Lung (tissue), 12 donors: Measurements from ENCODE around the gene NRCAM. TPM values are rescaled to one million over a fixed set of nuclear protein-coding genes. Genes with fewer than 3 reads are reported as not detected.

Experiments used
- ATAC-seq: fragments of 200-7000 bp; cut with Tn5 transposase; one replicate; pipeline ENCODE4 v1.9.1; 2020; ENCODE audit warnings: moderate number of reproducible peaks; ENCODE audit not compliant: insufficient read depth, low FRiP score
- DNase-seq, 3 donors: peaks; one replicate each; pipeline ENCODE4 v3.0.0-alpha.2; 2013 to 2017
- H3K27ac ChIP-seq, 2 donors: one replicate each; pipeline ENCODE4 v1.5.1; 2013; ENCODE audit warnings: mild to moderate bottlenecking in 2 of 2, moderate library complexity in 2 of 2, control low read depth in 1 of 2, inconsistent platforms in 1 of 2, low read depth in 1 of 2, low read length in 1 of 2
- H3K27me3 ChIP-seq, 3 donors: one replicate each; pipeline ENCODE4 v1.5.1; 2013; ENCODE audit warnings: low read length in 2 of 3; ENCODE audit not compliant: control insufficient read depth in 3 of 3, insufficient read depth in 3 of 3
- H3K36me3 ChIP-seq, 4 donors: one replicate each; pipeline ENCODE4 v1.5.1; 2013; ENCODE audit warnings: low read length in 4 of 4, mild to moderate bottlenecking in 1 of 4, moderate library complexity in 1 of 4; ENCODE audit not compliant: control insufficient read depth in 4 of 4, insufficient read depth in 4 of 4
- H3K4me1 ChIP-seq, 5 donors: one replicate each; pipeline ENCODE4 v1.5.1; 2013; ENCODE audit warnings: low read length in 5 of 5, mild to moderate bottlenecking in 2 of 5, moderate library complexity in 1 of 5; ENCODE audit not compliant: control insufficient read depth in 5 of 5, insufficient read depth in 5 of 5
- H3K4me3 ChIP-seq: one replicate; pipeline ENCODE4 v1.5.1; 2013; ENCODE audit warnings: mild to moderate bottlenecking, control low read depth, moderate library complexity
- H3K9ac ChIP-seq, 2 donors: one replicate each; pipeline ENCODE4 v1.5.1; 2013; ENCODE audit warnings: low read length in 2 of 2, control low read depth in 1 of 2; ENCODE audit not compliant: insufficient read depth in 1 of 2
- H3K9me3 ChIP-seq, 4 donors: one replicate each; pipeline ENCODE4 v1.5.1; 2013; ENCODE audit warnings: low read length in 3 of 4, mild to moderate bottlenecking in 1 of 4, moderate library complexity in 1 of 4; ENCODE audit not compliant: control insufficient read depth in 4 of 4, insufficient read depth in 3 of 4
- WGBS, 2 donors: extraction: QIAGEN DNeasy Blood & Tissue Kit; methylation state at CpG; one replicate each; pipeline ENCODE4 v1.1.7; 2013; 5-methylcytosine and 5-hydroxymethylcytosine counted together
- polyA plus RNA-seq, 2 donors: library from polyadenylated mRNA; stranded (reverse); fragments of 200-250 nt; gene quantifications; one replicate each; pipeline ENCODE4 v1.2.1, GENCODE V29; 2013
- total RNA-seq, 2 donors: library from RNA; depleted of rRNA in 1 of 2; stranded (reverse); fragments of >200 nt in 1 of 2; gene quantifications; one replicate each; pipeline ENCODE4 v1.2.1, GENCODE V29; 2014 to 2021
- TF ChIP-seq, protein P1 (sequence below): IDR thresholded peaks from 2 replicates; pipeline ENCODE4 v1.5.1; 2012; ENCODE audit warnings: mild to moderate bottlenecking; ENCODE audit errors: control extremely low read depth, extremely low read depth
- donor health status: control.
- donor health status: control.
- donor health status: Bipolar disorder and iron deficiency.
- donor health status: healthy.
- donor health status: DM: yes; HTN: yes; CAD: no.

Gene NRCAM
- total and polyA plus RNA-seq, 4 donors: 2.5 to 32.4 (median 11.0) TPM

DNA sequence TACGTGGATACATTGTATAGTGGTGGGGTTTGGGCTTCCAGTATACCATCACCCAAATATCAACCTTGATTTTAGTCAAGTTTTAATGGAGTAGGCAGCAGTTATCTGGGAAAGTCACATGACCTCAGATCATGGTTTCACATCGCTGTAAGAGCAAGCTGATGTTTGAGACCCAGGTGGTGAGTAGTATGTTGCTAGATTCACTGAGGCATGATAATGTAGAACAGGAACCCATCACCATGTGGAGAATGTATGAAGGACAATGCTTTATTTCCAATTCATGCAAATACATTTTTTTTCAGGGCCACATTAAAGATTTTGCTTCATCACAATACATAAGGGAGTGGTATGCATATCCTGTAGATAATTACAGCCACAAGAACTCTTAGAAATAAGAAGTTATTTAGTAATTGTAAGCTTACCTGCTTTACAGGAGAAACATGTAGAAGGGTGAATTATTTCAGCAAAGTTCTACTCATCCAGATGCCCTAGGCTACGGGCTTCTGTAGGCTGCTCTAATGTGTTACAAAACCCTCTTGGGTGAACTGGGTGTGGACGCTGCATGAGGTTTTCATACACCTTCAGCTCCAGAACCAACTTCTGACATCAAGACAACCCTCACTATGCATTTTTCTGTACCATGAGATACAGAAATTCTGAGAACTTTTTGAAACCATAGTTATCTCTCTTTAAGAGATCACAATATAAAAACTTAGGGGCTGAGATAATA is 298.5 kb downstream of the NRCAM start:
- Histone ChIP-seq H3K9ac (no peak overlapping the region), H3K4me1 (no peaks in the 10 kb centered on the region), H3K27ac (no peak overlapping the region), H3K27me3 (no peaks in the 10 kb centered on the region), H3K4me3 (no peak overlapping the region), H3K36me3 (no peaks in the 10 kb centered on the region), H3K9me3 (no peaks in the 10 kb centered on the region)
- DNase-seq: no peak
- no peak for ATAC-seq
- TF ChIP-seq, protein P1, sequence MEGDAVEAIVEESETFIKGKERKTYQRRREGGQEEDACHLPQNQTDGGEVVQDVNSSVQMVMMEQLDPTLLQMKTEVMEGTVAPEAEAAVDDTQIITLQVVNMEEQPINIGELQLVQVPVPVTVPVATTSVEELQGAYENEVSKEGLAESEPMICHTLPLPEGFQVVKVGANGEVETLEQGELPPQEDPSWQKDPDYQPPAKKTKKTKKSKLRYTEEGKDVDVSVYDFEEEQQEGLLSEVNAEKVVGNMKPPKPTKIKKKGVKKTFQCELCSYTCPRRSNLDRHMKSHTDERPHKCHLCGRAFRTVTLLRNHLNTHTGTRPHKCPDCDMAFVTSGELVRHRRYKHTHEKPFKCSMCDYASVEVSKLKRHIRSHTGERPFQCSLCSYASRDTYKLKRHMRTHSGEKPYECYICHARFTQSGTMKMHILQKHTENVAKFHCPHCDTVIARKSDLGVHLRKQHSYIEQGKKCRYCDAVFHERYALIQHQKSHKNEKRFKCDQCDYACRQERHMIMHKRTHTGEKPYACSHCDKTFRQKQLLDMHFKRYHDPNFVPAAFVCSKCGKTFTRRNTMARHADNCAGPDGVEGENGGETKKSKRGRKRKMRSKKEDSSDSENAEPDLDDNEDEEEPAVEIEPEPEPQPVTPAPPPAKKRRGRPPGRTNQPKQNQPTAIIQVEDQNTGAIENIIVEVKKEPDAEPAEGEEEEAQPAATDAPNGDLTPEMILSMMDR: no peak
- WGBS, 2 donors: 94 to 96% methylated on average over 4 of the region's 4 CpGs

DNA sequence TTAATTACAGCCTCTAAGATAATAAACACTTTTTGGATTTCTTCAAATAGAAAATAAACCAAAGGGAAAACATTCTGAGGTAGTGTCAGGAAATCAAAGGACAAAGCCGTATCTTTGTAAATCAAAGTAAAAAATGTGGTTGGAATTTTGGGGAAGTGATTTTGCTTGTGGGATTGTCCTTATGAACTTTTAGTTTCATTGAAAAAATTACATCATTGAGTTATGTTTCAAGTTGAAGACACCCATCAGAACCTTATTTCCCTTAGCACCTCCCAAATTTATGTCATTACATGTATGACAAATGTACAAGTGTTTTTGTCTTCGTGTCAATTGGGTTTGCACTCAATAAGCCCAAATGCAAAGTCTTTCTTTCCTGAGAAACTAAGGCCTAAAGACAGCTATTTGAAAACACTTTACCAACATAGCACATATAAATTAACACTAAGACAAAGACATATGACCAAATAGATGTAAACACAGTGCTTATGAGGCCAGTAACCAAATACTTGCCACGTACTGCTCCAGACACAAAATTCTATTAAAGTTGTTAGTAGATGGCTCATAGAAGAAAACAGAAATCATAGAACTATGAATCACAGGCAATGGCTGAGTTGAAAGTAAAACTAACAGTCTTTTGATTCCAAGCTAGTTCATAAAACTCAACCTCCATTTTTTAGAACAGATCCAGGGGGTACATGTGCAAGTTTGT is 299.2 kb downstream of the NRCAM start:
- no peak overlapping the region for H3K9ac ChIP-seq
- DNase-seq (no peak), ATAC-seq (no peak)
- H3K9me3 ChIP-seq: no peaks in the 10 kb centered on the region
- no peaks in the 10 kb centered on the region for H3K36me3 ChIP-seq
- no peaks in the 10 kb centered on the region for H3K27me3 ChIP-seq
- no peak overlapping the region for H3K4me3 ChIP-seq
- TF ChIP-seq, protein P1: no peak
- H3K27ac ChIP-seq: no peak overlapping the region
- H3K4me1 ChIP-seq: no peaks in the 10 kb centered on the region
- WGBS, 2 donors: 68 to 77% methylated on average over 3 of the region's 3 CpGs

DNA sequence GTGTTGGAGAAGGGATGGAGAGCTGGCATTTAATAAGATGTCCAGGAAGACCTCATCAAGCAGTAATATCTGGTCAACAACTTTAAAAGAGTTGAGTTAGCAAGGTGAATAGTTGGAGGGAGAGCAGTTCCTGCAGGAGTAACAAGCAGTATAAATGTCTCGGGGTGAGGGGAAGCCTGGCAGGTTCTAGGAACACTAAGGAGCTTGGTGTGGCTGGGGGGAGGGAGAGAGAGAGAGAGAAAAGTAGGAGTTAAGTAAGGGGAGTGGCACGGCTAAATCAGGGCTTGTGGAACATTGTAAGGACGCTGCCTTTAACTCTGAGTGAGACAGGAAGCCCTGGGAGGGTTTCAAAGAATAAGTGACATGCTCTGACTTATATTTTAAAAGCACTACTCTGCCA is 304.0 kb downstream of the NRCAM start:
- peaks cover 0 to 13% (median 0%) of the 10 kb centered on the region in 5 donors for H3K4me1 ChIP-seq
- ATAC-seq (no peak), DNase-seq (no peak)
- TF ChIP-seq, protein P1: no peak
- no peak overlapping the region for H3K27ac ChIP-seq
- H3K27me3 ChIP-seq: no peaks in the 10 kb centered on the region
- H3K4me3 ChIP-seq: no peak overlapping the region
- no peaks in the 10 kb centered on the region for H3K36me3 ChIP-seq
- 50 to 58% methylated on average over 3 of the region's 3 CpGs for WGBS, 2 donors
- no peak overlapping the region for H3K9ac ChIP-seq
- H3K9me3 ChIP-seq: no peaks in the 10 kb centered on the region
